Gastroesophageal sphincter (tissue), 4 donors: ENCODE results near the gene NPLOC4. TPM values are rescaled to one million over a fixed set of nuclear protein-coding genes. Genes with fewer than 3 reads are reported as not detected.

Source experiments
- ATAC-seq: fragments of 150-250 bp; one replicate; pipeline ENCODE4 v1.9.1; 2016; ENCODE audit warnings: mild to moderate bottlenecking, moderate library complexity
- H3K27ac ChIP-seq, 4 donors: fragments of 200-600 bp; sonication (generic) in 3 of 4; 1 replicate in 3 of 4; 2 replicates in 1 of 4; pipeline ENCODE4 v1.5.1; 2016 to 2019
- H3K27me3 ChIP-seq: fragments of 200-600 bp; sonication (generic); one replicate; pipeline ENCODE4 v1.5.1; 2019
- H3K36me3 ChIP-seq, 2 donors: fragments of 200-600 bp; sonication (generic); one replicate each; pipeline ENCODE4 v1.5.1; 2019; ENCODE audit warnings: control low read depth in 1 of 2
- H3K4me1 ChIP-seq, 3 donors: fragments of 200-600 bp; sonication (generic); 1 replicate in 2 of 3; 2 replicates in 1 of 3; pipeline ENCODE4 v1.5.1; 2016 to 2019; ENCODE audit warnings: control low read depth in 2 of 3
- H3K4me3 ChIP-seq, 2 donors: fragments of 200-600 bp; sonication (generic); one replicate each; pipeline ENCODE4 v1.5.1; 2019; ENCODE audit warnings: mild to moderate bottlenecking in 1 of 2, moderate library complexity in 1 of 2
- H3K9me3 ChIP-seq, 3 donors: fragments of 200-600 bp; sonication (generic); one replicate each; pipeline ENCODE4 v1.5.1; 2017 to 2019; ENCODE audit warnings: control low read depth in 2 of 3
- EP300 ChIP-seq: sonication (generic); formaldehyde crosslinking; IDR thresholded peaks from one replicate; pipeline ENCODE4 v1.6.1; 2017; ENCODE audit warnings: antibody characterized with exemption, mild to moderate bottlenecking
- POLR2A ChIP-seq, 2 donors: fragments of 450-650 bp; IDR thresholded peaks; one replicate each; pipeline ENCODE4 v1.6.1; 2017; ENCODE audit warnings: antibody characterized with exemption in 2 of 2, mild to moderate bottlenecking in 2 of 2, moderate library complexity in 1 of 2
- POLR2AphosphoS5 ChIP-seq: sonication (generic); formaldehyde crosslinking; IDR thresholded peaks from one replicate; pipeline ENCODE4 v1.6.1; 2017; ENCODE audit warnings: antibody characterized with exemption
- WGBS, 2 donors: methylation state at CpG; one replicate each; pipeline ENCODE4 v1.1.5; 2018; ENCODE audit warnings: low coverage in 1 of 2; 5-methylcytosine and 5-hydroxymethylcytosine counted together
- total RNA-seq, 4 donors: library from RNA; depleted of rRNA; stranded (reverse); fragments of >200 nt; gene quantifications; one replicate each; pipeline ENCODE4 v1.1.0, GENCODE V29; 2016
- TF ChIP-seq, protein P1 (sequence below), 4 experiments: fragments of 200-600 bp in 2 of 4; fragments of 450-650 bp in 2 of 4; sonication (generic) in 1 of 4; IDR thresholded peaks; one replicate each; pipeline ENCODE4 v1.5.1; 2017 to 2019; ENCODE audit warnings: antibody characterized with exemption in 4 of 4, mild to moderate bottlenecking in 2 of 4, moderate library complexity in 2 of 4

NPLOC4 gene
- total RNA-seq, 4 donors from 2014 or later = 49.5 to 83.8 (median 58.0) TPM

DNA sequence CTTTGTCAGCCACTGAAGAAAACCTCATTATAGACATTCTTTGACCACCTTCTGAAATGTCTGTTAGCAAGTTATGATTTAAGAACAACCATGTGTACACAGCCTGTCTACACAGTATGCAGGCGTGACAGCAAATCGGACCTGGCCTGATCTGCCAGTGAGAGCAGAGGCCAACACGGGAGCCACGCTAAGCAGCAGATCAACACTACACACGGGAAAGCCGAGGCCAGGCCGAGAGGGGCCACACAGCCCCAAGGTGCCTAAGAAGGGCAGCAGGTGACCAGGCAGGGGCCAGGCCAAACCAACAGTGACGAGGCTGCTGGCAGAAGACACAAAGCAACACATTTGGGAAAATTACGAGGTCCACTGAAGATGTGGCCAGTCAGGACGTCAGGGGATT, 68.5 kb downstream of the NPLOC4 start:
- ATAC-seq = no peak
- H3K4me1 ChIP-seq = peaks cover 10 to 33% (median 20%) of the 10 kb centered on the region in 3 donors
- peak overlapping the region in 3 of 4 donors; percentile 38 to 79 (median 78) for H3K27ac ChIP-seq
- no peaks in the 10 kb centered on the region for H3K27me3 ChIP-seq
- WGBS, 2 donors = 20 to 84% methylated on average over 1 to 6 of the region's 10 CpGs
- no peaks in the 10 kb centered on the region for H3K9me3 ChIP-seq
- H3K36me3 ChIP-seq = peaks cover 0 to 85% of the 10 kb centered on the region in 2 donors
- TF ChIP-seq POLR2A (IDR thresholded peaks at IDR 0.05) (no peak), EP300 (no peak), POLR2AphosphoS5 (no peak)
- TF ChIP-seq, protein P1, sequence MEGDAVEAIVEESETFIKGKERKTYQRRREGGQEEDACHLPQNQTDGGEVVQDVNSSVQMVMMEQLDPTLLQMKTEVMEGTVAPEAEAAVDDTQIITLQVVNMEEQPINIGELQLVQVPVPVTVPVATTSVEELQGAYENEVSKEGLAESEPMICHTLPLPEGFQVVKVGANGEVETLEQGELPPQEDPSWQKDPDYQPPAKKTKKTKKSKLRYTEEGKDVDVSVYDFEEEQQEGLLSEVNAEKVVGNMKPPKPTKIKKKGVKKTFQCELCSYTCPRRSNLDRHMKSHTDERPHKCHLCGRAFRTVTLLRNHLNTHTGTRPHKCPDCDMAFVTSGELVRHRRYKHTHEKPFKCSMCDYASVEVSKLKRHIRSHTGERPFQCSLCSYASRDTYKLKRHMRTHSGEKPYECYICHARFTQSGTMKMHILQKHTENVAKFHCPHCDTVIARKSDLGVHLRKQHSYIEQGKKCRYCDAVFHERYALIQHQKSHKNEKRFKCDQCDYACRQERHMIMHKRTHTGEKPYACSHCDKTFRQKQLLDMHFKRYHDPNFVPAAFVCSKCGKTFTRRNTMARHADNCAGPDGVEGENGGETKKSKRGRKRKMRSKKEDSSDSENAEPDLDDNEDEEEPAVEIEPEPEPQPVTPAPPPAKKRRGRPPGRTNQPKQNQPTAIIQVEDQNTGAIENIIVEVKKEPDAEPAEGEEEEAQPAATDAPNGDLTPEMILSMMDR (IDR thresholded peaks at IDR 0.05) = no peak
- H3K4me3 ChIP-seq = no peak overlapping the region

DNA sequence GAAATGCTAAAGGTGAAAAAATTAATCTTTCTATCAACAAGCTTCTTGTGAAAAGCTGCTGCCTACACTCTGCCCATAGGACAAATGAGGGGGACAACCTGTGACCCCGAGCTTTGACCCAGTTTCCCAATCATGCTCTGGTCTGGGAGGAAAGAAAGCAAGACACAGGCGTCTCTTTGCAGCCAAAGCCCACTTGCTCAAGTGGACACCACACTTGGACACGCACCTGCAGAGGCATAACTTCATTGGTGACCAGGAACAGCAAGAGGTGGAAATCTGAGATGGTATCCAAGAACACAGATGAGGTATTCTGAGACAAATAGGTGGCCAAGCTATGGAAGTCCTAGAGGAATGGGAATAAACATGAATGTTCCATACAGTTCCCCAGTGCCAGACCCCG, 69.7 kb downstream of the NPLOC4 start:
- Histone ChIP-seq H3K4me3 (no peak overlapping the region), H3K27me3 (no peaks in the 10 kb centered on the region), H3K27ac (peak overlapping the region; percentile 36 to 82 (median 78)), H3K4me1 (peaks cover 10 to 33% (median 20%) of the 10 kb centered on the region in 3 donors), H3K9me3 (no peaks in the 10 kb centered on the region), H3K36me3 (peaks cover 0 to 92% of the 10 kb centered on the region in 2 donors)
- ATAC-seq = no peak
- no peak for TF ChIP-seq POLR2A (IDR thresholded peaks at IDR 0.05)
- TF ChIP-seq POLR2AphosphoS5 = no peak
- no peak for TF ChIP-seq EP300
- TF ChIP-seq, protein P1 (IDR thresholded peaks at IDR 0.05) = no peak
- WGBS, 2 donors = 50 to 58% methylated on average over 1 to 4 of the region's 4 CpGs

DNA sequence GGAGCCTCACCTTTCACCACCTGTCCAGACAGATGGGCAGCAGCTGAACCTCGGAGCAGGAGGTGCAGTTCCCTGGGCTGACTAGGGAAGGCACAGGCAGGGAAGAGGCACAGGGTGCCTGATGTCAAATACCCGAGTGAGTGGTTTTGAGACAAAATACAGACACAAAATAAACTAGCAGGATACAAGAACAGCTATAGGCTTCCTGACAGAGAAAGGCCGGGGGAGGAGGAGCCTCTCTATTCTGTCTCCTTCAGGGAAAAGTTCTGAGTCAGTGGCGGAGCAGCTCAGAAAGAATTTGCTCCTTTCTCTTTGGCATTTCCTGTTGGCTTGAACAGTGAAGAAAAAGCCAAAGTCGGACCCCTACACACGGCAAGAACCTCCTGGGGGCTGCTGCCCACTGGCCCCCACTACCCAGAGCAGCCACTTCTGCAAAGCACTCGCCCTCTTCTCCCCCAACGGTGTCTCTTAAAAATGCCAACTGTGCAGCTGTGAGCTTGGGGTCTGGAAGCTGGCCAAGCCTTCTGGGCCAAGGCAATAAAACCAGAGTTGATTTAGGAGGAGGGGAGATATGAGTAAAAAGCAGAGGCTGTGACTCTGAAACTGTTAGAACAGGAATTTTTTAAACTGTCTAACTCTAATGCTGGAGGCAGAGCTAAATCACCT, 70.3 kb downstream of the NPLOC4 start:
- 8 to 20% methylated on average over 1 to 6 of the region's 8 CpGs for WGBS, 2 donors
- peaks cover 0 to 92% of the 10 kb centered on the region in 2 donors for H3K36me3 ChIP-seq
- peak overlapping the region in 1 of 2 donors; percentile 9 for H3K4me3 ChIP-seq

DNA sequence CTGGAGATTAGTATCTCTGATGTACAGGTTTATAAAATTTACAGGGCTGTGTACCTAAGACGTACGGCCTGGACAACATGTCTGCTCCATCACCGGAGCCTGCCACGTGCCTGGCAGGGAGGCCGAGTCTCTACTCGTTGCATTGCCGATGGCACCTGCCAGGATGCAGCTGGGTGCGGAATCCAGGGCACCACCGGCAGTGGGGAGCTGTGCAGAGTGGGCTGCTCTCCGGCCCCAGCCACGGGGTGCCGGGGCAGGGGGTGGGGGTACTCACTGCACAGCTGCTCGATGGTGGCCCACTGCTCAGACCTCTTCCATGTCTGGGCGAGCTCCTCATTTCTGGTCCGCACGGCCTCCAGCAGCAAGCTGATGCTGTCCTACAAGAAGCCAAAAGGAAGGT, 71.7 kb downstream of the NPLOC4 start:
- 93% methylated on average over 5 of the region's 16 CpGs; no CpG with 5 or more reads in 1 of the 2 donors for WGBS, 2 donors
- Histone ChIP-seq H3K9me3 (no peaks in the 10 kb centered on the region), H3K27ac (peak overlapping the region in 3 of 4 donors; percentile 78 to 82 (median 79)), H3K27me3 (no peaks in the 10 kb centered on the region), H3K4me1 (peaks cover 10 to 33% (median 20%) of the 10 kb centered on the region in 3 donors), H3K36me3 (peaks cover 0 to 92% of the 10 kb centered on the region in 2 donors), H3K4me3 (no peak overlapping the region)
- no peak for ATAC-seq
- TF ChIP-seq POLR2AphosphoS5 (no peak), POLR2A (IDR thresholded peaks at IDR 0.05) (no peak), EP300 (no peak)
- TF ChIP-seq, protein P1 (IDR thresholded peaks at IDR 0.05) = no peak

More for the DNA sequence above, 70.3 kb downstream of the NPLOC4 start:
- no peaks in the 10 kb centered on the region for H3K27me3 ChIP-seq
- ATAC-seq = peak; percentile 84
- TF ChIP-seq, protein P1 (IDR thresholded peaks at IDR 0.05) = peak in 1 of 4 experiments; percentile 19
- TF ChIP-seq POLR2AphosphoS5 = peak; percentile 57
- TF ChIP-seq EP300 = no peak
- H3K27ac ChIP-seq = peak overlapping the region; percentile 52 to 82 (median 78)
- no peaks in the 10 kb centered on the region for H3K9me3 ChIP-seq
- peaks cover 10 to 33% (median 20%) of the 10 kb centered on the region in 3 donors for H3K4me1 ChIP-seq

DNA sequence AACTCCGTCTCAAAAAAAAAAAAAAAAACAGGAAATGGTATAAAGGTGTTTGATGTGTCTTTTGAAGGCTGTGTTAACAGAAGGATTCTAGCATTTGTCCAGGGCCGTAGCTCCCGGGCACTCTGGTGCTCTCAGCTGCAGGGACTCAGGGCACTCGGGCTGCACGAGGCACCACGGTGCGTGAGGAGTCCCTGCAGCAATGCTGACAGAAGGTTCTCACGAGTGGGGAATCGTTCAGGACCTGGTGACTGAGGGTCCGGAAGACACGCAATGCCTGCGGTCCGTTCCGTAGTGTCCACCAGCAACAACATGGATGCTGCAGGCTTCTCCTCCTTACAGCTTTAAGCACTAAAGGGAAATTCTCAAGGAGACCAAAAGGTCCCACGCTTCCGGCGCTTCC, 72.1 kb downstream of the NPLOC4 start:
- Histone ChIP-seq H3K27ac (peak overlapping the region in 3 of 4 donors; percentile 78 to 82 (median 79)), H3K4me1 (peaks cover 10 to 33% (median 20%) of the 10 kb centered on the region in 3 donors), H3K9me3 (no peaks in the 10 kb centered on the region), H3K27me3 (no peaks in the 10 kb centered on the region), H3K36me3 (peaks cover 0 to 92% of the 10 kb centered on the region in 2 donors), H3K4me3 (no peak overlapping the region)
- ATAC-seq = no peak
- 87% methylated on average over 12 of the region's 17 CpGs; no CpG with 5 or more reads in 1 of the 2 donors for WGBS, 2 donors
- TF ChIP-seq POLR2AphosphoS5 = no peak
- no peak for TF ChIP-seq POLR2A (IDR thresholded peaks at IDR 0.05)
- no peak for TF ChIP-seq EP300
- TF ChIP-seq, protein P1 (IDR thresholded peaks at IDR 0.05) = no peak
